ENCODE measurements around the gene ANKRD44.

Gene ANKRD44

GRCh38 chr2:197101519-197101918 lies 209.1 kb downstream of the ANKRD44 start:
- no peak for DNase-seq

GRCh38 chr2:197097578-197098366 lies 212.8 kb downstream of the ANKRD44 start:
- DNase-seq: no peak

GRCh38 chr2:197096649-197097048 lies 213.9 kb downstream of the ANKRD44 start:
- no peak for DNase-seq

GRCh38 chr2:197092431-197092830 lies 218.1 kb downstream of the ANKRD44 start:
- no peak for DNase-seq

GRCh38 chr2:197090742-197091367 lies 219.7 kb downstream of the ANKRD44 start:
- DNase-seq: no peak

- DNase-seq: no peak
Measured at GRCh38 chr2:197089655-197090054, 220.9 kb downstream of the ANKRD44 start.

- DNase-seq: no peak
Measured at GRCh38 chr2:197088694-197089093, 221.9 kb downstream of the ANKRD44 start.

- DNase-seq: no peak
Measured at GRCh38 chr2:197086500-197086899, 224.1 kb downstream of the ANKRD44 start.

- DNase-seq: no peak
Measured at GRCh38 chr2:197085665-197086064, 224.9 kb downstream of the ANKRD44 start.

- DNase-seq: no peak
Measured at GRCh38 chr2:197081294-197081693, 229.3 kb downstream of the ANKRD44 start.

- no peak for DNase-seq
Measured at GRCh38 chr2:197080578-197081216, 229.9 kb downstream of the ANKRD44 start.

GRCh38 chr2:197079832-197080555 lies 230.6 kb downstream of the ANKRD44 start:
- no peak for DNase-seq

GRCh38 chr2:197079414-197079813 lies 231.2 kb downstream of the ANKRD44 start:
- DNase-seq: no peak

- DNase-seq: no peak
Measured at GRCh38 chr2:197078535-197078934, 232.0 kb downstream of the ANKRD44 start.

GRCh38 chr2:197077336-197077735 lies 233.2 kb downstream of the ANKRD44 start:
- no peak for DNase-seq

GRCh38 chr2:197076652-197077051 lies 233.9 kb downstream of the ANKRD44 start:
- no peak for DNase-seq

- peak; percentile 18 for DNase-seq
Measured at GRCh38 chr2:197075754-197076337, 234.7 kb downstream of the ANKRD44 start.

- DNase-seq: no peak
Measured at GRCh38 chr2:197075281-197075680, 235.3 kb downstream of the ANKRD44 start.

GRCh38 chr2:197073701-197074433 lies 236.7 kb downstream of the ANKRD44 start:
- no peak for DNase-seq

GRCh38 chr2:197073270-197073669 lies 237.3 kb downstream of the ANKRD44 start:
- DNase-seq: no peak

- no peak for DNase-seq
Measured at GRCh38 chr2:197072533-197072932, 238.0 kb downstream of the ANKRD44 start.

GRCh38 chr2:197071790-197072436 lies 238.7 kb downstream of the ANKRD44 start:
- DNase-seq: no peak
